Right lung (tissue), 5 donors: ENCODE results near the gene KREMEN2. TPM values are rescaled to one million over a fixed set of nuclear protein-coding genes. Genes with fewer than 3 reads are reported as not detected.
A peak's percentile ranks its signal among the peaks of the same experiment; 100 is the strongest.

Experiments
- DNase-seq, 2 donors: peaks; one replicate each; pipeline ENCODE4 v3.0.0-alpha.2; 2013
- polyA plus RNA-seq, 5 donors: library from polyadenylated mRNA; unstranded; fragments of 120-200 nt; gene quantifications; one replicate each; pipeline versions ENCODE4 v1.2.1 to v1.2.3, GENCODE V29; 2013; ENCODE audit warnings: inconsistent platforms in 1 of 5, low replicate concordance in 1 of 5; ENCODE audit not compliant: insufficient read length in 5 of 5, insufficient read depth in 1 of 5

KREMEN2 gene
- polyA plus RNA-seq, 5 donors: 0.16 to 0.87 (median 0.26) TPM

DNA sequence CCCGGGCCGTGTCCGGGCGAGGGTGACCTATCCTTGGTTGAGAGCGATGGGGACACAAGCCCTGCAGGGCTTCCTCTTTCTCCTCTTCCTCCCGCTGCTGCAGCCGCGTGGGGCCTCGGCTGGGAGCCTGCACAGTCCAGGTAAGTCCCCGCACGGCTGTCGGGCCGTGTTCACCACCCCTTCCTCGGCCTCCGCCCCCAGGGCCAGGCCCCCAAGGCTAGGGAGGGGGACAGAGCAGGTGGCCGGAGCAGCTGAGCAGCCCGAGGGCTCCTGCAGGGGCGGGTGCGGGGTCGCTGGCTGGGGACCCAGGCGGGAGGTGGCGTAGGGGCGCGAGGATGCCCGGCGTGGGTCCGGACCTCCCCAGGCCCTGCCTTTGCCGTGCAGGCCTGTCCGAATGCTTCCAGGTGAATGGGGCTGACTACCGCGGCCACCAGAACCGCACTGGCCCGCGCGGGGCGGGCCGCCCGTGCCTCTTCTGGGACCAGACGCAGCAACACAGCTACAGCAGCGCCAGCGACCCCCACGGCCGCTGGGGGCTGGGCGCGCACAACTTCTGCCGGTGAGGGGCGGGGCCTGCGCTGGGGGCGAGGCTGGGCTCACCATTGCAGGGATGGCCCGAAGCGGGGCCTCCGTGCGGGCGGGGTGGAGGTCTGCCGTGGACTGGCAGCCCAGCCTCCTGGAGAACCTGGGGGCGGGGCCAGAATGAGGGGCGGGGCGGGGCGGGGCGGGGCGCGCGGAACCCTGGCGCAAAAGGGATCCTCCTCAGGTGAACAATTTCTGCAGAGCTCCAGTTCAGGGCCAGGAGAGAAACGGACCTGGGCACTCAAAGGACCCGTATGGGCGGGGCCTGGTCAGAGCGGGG is 631 bp downstream of the KREMEN2 start:
- DNase-seq: no peak

DNA sequence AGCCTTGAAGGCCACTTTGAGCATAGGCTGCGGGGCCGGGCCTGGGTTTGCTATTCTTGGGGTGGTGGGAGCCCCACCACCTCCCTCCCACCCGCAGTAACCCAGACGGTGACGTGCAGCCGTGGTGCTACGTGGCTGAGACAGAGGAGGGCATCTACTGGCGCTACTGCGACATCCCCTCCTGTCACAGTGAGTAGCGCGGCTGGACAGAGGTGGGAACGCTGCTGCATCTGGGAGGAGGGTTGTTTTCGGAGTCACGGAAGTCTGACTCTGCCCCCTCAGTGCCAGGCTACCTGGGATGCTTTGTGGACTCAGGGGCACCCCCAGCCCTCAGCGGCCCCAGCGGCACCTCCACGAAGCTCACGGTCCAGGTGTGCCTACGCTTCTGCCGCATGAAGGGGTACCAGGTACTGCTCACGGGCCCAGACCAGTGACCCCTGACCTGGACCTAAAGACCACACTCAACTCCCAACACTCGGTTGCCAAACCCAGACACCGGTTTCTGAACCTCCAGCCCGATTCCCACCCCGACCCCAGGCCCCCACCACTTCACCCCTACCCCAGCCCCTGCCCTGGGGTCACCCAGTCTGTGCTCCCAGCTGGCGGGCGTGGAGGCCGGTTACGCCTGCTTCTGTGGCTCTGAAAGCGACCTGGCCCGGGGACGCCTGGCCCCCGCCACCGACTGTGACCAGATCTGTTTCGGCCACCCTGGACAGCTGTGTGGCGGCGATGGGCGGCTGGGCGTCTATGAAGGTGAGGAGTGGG is 2.1 kb downstream of the KREMEN2 start:
- no peak for DNase-seq

GRCh38 chr16:2966808-2967191 is 2.7 kb downstream of the KREMEN2 start:
- DNase-seq: no peak

GRCh38 chr16:2967211-2967631 is 3.1 kb downstream of the KREMEN2 start:
- DNase-seq: no peak

DNA sequence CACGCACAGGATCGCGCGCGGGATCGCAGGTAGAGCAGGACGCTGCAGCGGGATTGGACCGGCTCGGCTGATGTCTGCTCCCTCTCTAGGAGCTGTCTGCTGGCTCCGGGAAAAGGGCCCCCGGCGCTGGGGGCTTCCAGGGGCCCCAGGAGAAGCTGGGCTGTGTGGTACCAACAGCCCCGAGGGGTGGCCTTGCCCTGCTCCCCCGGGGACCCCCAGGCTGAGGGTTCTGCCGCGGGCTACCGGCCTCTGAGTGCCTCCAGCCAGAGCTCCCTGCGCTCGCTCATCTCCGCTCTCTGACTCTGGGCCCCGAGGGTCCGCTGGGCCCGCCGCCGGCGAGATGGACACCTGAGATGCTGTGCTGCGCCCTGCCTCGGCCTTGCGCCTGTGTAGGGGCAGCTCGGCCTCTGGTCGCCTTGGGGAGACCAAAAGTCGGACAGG is 3.7 kb downstream of the KREMEN2 start:
- no peak for DNase-seq

- DNase-seq: no peak
These were observed 4.3 kb downstream of the KREMEN2 start for GRCh38 chr16:2968368-2968737.

- DNase-seq: peak; percentile 89 to 90
These were observed 4.9 kb downstream of the KREMEN2 start, which contains the start of gene PAQR4 for GRCh38 chr16:2968738-2969544. Gene PAQR4 (plus strand): TSS chr16:2969348. CDS start chr16:2969675, 327 bp downstream.

DNA sequence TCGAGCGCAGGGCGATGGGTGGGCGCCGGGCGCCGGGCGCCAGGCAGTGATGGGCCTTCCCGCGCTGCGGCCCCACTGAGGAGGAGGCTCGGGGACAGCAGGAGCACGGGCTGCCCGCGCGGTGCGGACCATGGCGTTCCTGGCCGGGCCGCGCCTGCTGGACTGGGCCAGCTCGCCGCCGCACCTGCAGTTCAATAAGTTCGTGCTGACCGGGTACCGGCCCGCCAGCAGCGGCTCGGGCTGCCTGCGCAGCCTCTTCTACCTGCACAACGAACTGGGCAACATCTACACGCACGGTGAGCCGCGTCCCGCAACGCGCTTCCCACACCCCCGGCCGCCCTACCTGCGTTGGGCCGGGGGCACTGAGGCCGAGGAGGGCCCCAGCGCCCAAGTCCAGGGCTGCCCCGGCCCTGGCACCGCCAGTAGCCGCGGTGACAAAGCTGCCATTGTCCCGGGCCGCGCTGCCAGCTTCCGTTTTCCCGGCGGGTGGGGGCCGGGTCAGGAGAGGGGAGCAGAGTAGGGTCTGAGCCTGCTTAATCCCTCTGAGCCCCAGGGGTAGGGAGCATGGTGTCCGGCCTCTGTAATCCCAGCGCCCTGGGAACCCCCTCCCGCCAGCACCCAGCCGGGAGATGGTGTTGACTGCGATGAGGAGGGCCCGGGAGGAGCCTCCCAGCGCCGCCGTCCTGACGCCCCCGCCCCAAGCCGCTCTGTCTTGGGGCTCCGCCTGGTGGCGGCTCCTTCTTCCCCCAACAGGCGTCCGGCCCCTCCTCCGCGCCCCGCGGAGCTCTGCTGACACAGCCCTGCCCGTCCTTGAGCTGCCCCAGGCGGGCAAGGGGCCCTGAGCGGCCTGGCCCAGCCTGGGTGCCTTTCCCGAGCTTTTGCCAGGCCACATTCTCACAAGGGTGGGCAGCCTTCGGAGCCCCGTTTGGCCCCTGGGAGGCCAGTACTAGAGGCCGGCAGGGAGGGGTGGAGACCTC is 5.8 kb downstream of the KREMEN2 start:
- DNase-seq: no peak

GRCh38 chr16:2970563-2970962 is 6.5 kb downstream of the KREMEN2 start:
- no peak for DNase-seq

DNA sequence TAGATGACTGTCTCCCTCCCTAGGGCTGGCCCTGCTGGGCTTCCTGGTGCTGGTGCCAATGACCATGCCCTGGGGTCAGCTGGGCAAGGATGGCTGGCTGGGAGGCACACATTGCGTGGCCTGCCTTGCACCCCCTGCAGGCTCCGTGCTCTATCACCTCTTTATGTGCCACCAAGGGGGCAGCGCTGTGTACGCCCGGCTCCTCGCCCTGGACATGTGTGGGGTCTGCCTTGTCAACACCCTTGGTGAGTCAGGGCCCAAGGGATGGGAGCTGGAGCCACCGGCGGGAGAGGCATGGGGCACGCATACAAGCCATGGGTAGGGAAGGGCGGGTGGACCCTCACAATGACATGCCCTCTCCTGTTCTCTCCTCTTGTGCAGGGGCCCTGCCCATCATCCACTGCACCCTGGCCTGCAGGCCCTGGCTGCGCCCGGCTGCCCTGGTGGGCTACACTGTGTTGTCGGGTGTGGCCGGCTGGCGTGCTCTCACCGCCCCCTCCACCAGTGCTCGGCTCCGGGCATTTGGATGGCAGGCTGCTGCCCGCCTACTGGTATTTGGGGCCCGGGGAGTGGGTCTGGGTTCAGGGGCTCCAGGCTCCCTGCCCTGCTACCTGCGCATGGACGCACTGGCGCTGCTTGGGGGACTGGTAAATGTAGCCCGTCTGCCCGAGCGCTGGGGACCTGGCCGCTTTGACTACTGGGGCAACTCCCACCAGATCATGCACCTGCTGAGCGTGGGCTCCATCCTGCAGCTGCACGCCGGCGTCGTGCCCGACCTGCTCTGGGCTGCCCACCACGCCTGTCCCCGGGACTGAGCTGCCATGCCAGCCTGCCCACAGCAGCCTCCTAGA is 7.3 kb downstream of the KREMEN2 start:
- DNase-seq: no peak

- no peak for DNase-seq
These were observed 8.1 kb downstream of the KREMEN2 start for GRCh38 chr16:2971985-2972784.

GRCh38 chr16:2973093-2973492 is 9.0 kb downstream of the KREMEN2 start:
- peak in 1 of 2 donors; percentile 59 for DNase-seq

DNA sequence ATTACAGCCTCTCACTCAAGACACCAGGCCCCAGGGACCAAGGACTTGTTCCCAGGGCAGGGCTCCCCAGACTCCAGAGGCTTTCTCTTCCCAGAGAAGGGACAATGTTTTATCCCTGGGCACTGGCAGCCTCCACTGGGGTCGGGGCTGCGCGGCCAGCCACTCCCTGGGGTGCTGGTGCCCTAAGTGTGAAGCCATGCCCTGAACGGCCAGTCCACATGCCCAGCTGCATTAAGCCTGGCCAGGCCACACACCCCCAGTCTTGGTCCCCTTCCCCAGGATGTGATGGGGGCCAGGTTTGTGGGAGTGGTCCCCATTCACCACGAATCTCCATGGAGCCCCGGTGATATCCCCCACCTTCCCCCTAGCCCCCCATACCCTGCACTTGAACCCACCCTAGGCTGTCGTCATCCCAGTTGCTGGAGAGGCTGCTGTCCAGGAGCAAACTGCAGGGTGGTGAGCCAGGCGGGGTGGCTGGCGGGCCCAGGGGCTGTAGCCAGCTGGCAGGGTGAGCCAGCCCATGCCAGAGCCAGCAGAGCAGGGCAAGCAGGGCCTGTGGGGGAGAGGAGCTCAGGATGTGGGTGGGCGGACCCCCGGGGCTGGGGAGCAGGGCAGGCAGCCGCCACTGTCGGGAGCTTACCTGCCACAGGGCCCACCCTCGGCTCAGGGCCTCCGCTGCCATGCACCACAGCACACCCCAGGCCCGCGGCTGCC is 9.7 kb downstream of the KREMEN2 start:
- no peak for DNase-seq

GRCh38 chr16:2974319-2975056 is 10.4 kb downstream of the KREMEN2 start:
- no peak for DNase-seq

DNA sequence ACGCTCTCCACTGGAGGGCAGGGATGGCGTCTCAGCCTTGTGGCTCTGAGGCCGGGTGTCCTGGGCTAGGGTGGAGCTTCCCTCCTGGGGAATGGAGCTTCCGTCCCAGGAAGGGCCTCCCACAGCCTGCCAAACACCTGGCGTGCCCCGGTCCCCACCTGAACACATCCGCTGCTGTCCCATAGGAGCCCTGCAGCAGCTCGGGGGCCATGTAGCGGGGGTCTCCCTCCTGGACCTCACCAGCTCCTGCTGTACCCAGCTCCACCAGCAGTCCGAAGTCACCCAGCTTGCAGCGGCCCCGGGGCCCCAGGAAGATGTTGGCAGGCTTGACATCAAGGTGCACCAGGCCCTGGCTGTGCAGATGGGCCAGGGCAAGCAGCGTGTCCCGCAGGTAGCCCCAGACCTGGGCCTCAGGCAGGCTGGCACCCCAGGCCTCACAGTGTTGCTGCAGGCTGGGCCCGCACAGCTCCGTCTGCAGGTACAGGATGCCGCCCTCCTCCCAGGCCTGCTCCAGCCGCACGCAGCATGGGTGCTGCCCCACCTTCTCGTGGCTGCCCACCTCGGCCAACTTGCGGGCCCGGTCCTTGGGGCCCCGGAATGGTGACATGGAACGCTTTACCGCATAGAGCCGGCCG is 11.2 kb downstream of the KREMEN2 start:
- no peak for DNase-seq

DNA sequence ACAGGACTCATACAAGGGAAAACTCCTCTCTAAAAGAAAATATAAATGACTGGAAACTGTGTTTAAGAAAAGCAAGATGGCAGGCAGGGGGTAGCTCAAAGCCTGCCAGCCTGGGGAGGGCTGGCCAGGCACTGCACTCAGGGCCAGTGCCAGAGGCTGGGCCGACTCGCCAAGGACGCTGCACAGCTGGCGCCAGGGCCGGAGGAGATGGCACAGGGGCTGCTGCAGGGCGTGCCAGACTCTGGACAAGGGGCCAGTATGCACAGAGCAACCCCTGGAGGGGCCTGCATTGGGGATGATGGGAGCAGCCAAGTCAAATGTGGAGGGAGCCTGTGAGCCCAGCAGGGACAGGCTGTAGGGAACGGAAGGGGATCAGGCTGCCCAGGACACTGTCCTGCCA is 12.1 kb downstream of the KREMEN2 start:
- DNase-seq: no peak

- DNase-seq: no peak
These were observed 12.6 kb downstream of the KREMEN2 start for GRCh38 chr16:2976673-2977072.
